ENCODE data around the gene MOV10.

The MOV10 gene

DNA sequence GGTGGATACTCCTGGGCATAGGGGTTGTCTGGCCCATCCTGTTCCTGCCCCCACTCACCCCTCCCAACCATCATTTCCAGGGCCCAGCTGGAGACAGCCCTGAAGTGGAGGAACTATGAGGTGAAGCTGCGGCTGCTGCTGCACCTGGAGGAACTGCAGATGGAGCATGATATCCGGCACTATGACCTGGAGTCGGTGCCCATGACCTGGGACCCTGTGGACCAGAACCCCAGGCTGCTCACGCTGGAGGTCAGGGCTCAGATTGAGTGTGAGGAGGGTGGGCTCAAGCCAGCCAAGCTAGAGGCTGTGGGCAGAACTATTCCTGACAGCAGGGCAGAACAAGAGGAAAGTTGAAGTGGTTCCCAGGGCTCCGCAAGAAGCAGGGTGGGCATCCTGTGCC, 18.2 kb downstream of the MOV10 start:
- TF ChIP-seq CTCF (IDR thresholded peaks at IDR 0.05; ENCODE audit: borderline replicate concordance, insufficient read depth, low read depth, low read length): no peak
- no peak overlapping the region for H3K4me3 ChIP-seq (ENCODE audit: low read depth, low read length)

DNA sequence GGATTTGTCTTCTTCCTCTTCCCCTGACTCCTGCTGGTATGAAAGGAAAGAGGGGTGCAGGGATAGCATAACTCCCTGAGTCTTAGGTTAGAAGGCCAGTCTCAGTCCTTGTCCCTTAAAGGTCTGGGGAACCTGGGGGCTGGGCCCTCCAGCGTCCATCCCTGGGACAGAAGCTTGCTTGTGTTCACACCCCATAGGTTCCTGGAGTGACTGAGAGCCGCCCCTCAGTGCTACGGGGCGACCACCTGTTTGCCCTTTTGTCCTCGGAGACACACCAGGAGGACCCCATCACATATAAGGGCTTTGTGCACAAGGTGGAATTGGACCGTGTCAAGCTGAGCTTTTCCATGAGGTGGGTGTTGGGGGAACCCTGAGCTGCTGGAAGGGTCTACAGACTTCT, 19.4 kb downstream of the MOV10 start:
- no peak overlapping the region for H3K4me3 ChIP-seq (ENCODE audit: low read depth, low read length)
- TF ChIP-seq CTCF (IDR thresholded peaks at IDR 0.05; ENCODE audit: borderline replicate concordance, insufficient read depth, low read depth, low read length): no peak

GRCh38 chr1:112694363-112694929, 20.0 kb downstream of the MOV10 start:
- TF ChIP-seq CTCF (IDR thresholded peaks at IDR 0.05; ENCODE audit: borderline replicate concordance, insufficient read depth, low read depth, low read length): no peak

GRCh38 chr1:112695276-112695675, 20.8 kb downstream of the MOV10 start:
- TF ChIP-seq CTCF (IDR thresholded peaks at IDR 0.05; ENCODE audit: borderline replicate concordance, insufficient read depth, low read depth, low read length): no peak
- no peak overlapping the region for H3K4me3 ChIP-seq (ENCODE audit: low read depth, low read length)

More at GRCh38 chr1:112694363-112694929, 20.0 kb downstream of the MOV10 start:
- no peak overlapping the region for H3K4me3 ChIP-seq (ENCODE audit: low read depth, low read length)

DNA sequence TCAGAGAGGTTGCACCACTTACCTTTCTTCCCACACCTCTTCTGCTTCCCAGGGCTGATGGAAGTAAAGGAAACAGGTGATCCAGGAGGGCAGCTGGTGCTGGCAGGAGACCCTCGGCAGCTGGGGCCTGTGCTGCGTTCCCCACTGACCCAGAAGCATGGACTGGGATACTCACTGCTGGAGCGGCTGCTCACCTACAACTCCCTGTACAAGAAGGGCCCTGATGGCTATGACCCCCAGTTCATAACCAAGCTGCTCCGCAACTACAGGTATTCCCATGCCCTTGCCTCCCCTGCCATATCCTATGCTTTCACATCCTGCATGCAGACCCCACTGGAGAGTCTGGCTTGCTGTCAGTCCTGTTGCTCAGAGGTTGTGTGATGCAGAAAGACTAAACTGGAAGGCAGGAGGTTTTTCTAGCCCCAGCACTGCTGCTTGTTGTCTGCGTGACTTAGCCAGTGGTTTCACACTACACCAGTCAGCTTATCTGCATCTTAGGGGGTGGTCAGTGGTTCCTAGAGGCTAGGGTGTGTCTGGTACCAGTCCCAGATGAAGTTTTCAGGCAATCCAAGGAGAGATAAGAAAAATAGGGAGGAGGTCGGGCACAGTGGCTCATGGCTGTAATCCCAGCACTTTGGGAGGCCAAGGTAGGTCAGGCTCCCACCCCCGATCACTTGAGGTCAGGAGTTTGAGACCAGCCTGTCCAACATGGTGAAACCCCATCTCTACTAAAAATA, 22.3 kb downstream of the MOV10 start:
- TF ChIP-seq CTCF (IDR thresholded peaks at IDR 0.05; ENCODE audit: borderline replicate concordance, insufficient read depth, low read depth, low read length): no peak
- no peak overlapping the region for H3K4me3 ChIP-seq (ENCODE audit: low read depth, low read length)

- H3K4me3 ChIP-seq (ENCODE audit: low read depth, low read length): no peak overlapping the region
- TF ChIP-seq CTCF (IDR thresholded peaks at IDR 0.05; ENCODE audit: borderline replicate concordance, insufficient read depth, low read depth, low read length): no peak
These were observed 23.3 kb downstream of the MOV10 start for GRCh38 chr1:112697781-112698201.

Data from GM12875 (cell line).